Gastroesophageal sphincter (tissue), 3 donors: ENCODE data around the gene RSPH10B2.
"Not testable (repeated sequence)": the region's sequence is repeated elsewhere in the genome, so short reads cannot be mapped to it uniquely, and the experiment has no call there.

ENCODE experiments used
- EP300 ChIP-seq: sonication (generic); formaldehyde crosslinking; IDR thresholded peaks from one replicate; pipeline ENCODE4 v1.6.1; 2017; ENCODE audit warnings: antibody characterized with exemption, mild to moderate bottlenecking
- POLR2A ChIP-seq, 2 donors: fragments of 450-650 bp; IDR thresholded peaks; one replicate each; pipeline ENCODE4 v1.6.1; 2017; ENCODE audit warnings: antibody characterized with exemption in 2 of 2, mild to moderate bottlenecking in 2 of 2, moderate library complexity in 1 of 2
- POLR2AphosphoS5 ChIP-seq: sonication (generic); formaldehyde crosslinking; IDR thresholded peaks from one replicate; pipeline ENCODE4 v1.6.1; 2017; ENCODE audit warnings: antibody characterized with exemption
- TF ChIP-seq, protein P1 (sequence below), 4 experiments: fragments of 200-600 bp in 2 of 4; fragments of 450-650 bp in 2 of 4; sonication (generic) in 1 of 4; IDR thresholded peaks; one replicate each; pipeline ENCODE4 v1.5.1; 2017 to 2019; ENCODE audit warnings: antibody characterized with exemption in 4 of 4, mild to moderate bottlenecking in 2 of 4, moderate library complexity in 2 of 4

DNA sequence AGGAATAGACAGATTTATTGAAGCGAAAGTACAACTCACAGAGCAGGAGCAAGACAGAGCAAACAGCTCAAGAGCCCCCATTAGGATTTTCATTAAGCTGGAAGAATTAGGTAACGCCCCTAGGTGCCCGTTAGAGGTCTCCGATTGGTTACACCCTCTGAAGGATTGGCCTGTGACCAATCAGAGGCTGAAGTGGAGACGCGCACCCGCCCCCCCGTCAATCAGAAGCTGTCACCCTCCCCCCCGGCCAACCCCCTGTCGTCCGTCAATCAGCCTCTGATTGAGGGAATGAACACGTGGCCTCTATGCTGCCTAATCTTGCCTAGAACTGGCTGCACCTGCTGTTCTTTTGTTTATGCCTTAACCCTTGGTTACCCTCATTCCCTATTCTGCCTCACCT, 73.3 kb downstream of the RSPH10B2 start:
- TF ChIP-seq, protein P1, sequence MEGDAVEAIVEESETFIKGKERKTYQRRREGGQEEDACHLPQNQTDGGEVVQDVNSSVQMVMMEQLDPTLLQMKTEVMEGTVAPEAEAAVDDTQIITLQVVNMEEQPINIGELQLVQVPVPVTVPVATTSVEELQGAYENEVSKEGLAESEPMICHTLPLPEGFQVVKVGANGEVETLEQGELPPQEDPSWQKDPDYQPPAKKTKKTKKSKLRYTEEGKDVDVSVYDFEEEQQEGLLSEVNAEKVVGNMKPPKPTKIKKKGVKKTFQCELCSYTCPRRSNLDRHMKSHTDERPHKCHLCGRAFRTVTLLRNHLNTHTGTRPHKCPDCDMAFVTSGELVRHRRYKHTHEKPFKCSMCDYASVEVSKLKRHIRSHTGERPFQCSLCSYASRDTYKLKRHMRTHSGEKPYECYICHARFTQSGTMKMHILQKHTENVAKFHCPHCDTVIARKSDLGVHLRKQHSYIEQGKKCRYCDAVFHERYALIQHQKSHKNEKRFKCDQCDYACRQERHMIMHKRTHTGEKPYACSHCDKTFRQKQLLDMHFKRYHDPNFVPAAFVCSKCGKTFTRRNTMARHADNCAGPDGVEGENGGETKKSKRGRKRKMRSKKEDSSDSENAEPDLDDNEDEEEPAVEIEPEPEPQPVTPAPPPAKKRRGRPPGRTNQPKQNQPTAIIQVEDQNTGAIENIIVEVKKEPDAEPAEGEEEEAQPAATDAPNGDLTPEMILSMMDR (IDR thresholded peaks at IDR 0.05) = not testable (repeated sequence)
- not testable (repeated sequence) for TF ChIP-seq POLR2A (IDR thresholded peaks at IDR 0.05); POLR2AphosphoS5; EP300
